Effector memory CD8-positive, alpha-beta T cell (primary cell): ENCODE measurements around the gene CCDC102B.
"Not testable (repeated sequence)": the region's sequence is repeated elsewhere in the genome, so short reads cannot be mapped to it uniquely, and the experiment has no call there.

Experiments used
- ATAC-seq: fragments of 150-1000 bp; cut with Tn5 transposase; replicated peaks from 2 replicates; pipeline ENCODE4 v1.10.0; 2021; ENCODE audit warnings: mild to moderate bottlenecking, moderate library complexity
- DNase-seq, 3 experiments: peaks; one replicate each; pipeline ENCODE4 v3.0.0; 2021
- H3K27ac Mint-ChIP-seq, 2 donors: one replicate each; pipeline ENCODE4 v1.8.0; 2022; ENCODE audit warnings: mild to moderate bottlenecking in 2 of 2, mixed read lengths in 2 of 2, moderate library complexity in 2 of 2
- H3K27me3 Mint-ChIP-seq, 2 donors: one replicate each; pipeline ENCODE4 v1.8.0; 2022; ENCODE audit warnings: mixed read lengths in 2 of 2
- H3K36me3 Mint-ChIP-seq: one replicate; pipeline ENCODE4 v1.8.0; 2022; ENCODE audit warnings: mild to moderate bottlenecking, moderate library complexity, mixed read lengths; ENCODE audit not compliant: insufficient read depth
- H3K4me1 Mint-ChIP-seq, 2 donors: one replicate each; pipeline ENCODE4 v1.8.0; 2022; ENCODE audit warnings: low read depth in 2 of 2, mixed read lengths in 2 of 2
- H3K4me3 Mint-ChIP-seq, 2 donors: one replicate each; pipeline ENCODE4 v1.8.0; 2022; ENCODE audit warnings: mild to moderate bottlenecking in 2 of 2, mixed read lengths in 2 of 2, moderate library complexity in 2 of 2
- H3K9me3 Mint-ChIP-seq, 2 donors: one replicate each; pipeline ENCODE4 v1.8.0; 2022; ENCODE audit warnings: mixed read lengths in 2 of 2

Gene CCDC102B

DNA sequence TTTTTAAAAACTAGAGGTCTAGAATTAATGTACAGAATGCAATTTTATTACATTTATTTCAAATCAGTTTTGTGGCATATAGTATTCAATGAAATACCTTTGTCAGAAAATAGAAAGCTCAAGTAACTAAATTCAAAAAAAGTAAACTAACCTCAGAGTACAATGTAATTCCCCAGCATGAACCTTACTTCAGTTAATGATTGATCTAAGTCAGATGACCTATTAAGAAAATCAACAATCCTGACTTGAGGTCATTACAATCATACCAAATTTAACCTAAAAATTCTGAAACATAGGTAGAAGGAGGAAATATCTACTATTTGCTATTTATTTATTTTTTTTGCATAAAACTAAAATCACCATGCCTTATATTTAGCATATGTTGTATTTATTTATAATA lies 142.9 kb downstream of the CCDC102B start:
- Mint-ChIP-seq H3K27ac (no peak overlapping the region), H3K36me3 (no peaks in the 10 kb centered on the region), H3K4me1 (no peaks in the 10 kb centered on the region), H3K27me3 (no peaks in the 10 kb centered on the region), H3K4me3 (no peak overlapping the region), H3K9me3 (no peaks in the 10 kb centered on the region)
- DNase-seq (no peak), ATAC-seq (no peak)

DNA sequence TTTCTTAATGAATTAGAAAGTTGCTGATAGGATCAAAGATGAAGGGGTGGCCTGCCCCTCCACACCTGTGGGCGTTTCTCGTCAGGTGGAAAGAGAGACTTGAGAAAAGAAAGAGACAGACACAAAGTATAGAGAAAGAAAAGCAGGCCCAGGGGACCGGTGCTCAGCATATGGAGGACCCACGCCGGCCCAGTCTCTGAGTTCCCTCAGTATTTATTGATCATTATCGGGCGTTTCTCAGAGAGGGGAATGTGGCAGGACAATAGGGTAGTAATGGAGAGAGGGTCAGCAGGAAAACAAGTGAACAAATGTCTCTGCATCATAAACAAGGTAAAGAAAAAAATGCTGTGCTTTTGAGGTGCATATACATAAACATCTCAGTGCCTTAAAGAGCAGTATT lies 144.3 kb downstream of the CCDC102B start:
- DNase-seq (no peak), ATAC-seq (no peak)
- no peak overlapping the region for H3K27ac Mint-ChIP-seq
- H3K36me3 Mint-ChIP-seq = no peaks in the 10 kb centered on the region
- H3K27me3 Mint-ChIP-seq = no peaks in the 10 kb centered on the region
- H3K4me3 Mint-ChIP-seq = no peak overlapping the region
- no peaks in the 10 kb centered on the region for H3K4me1 Mint-ChIP-seq
- no peaks in the 10 kb centered on the region for H3K9me3 Mint-ChIP-seq

DNA sequence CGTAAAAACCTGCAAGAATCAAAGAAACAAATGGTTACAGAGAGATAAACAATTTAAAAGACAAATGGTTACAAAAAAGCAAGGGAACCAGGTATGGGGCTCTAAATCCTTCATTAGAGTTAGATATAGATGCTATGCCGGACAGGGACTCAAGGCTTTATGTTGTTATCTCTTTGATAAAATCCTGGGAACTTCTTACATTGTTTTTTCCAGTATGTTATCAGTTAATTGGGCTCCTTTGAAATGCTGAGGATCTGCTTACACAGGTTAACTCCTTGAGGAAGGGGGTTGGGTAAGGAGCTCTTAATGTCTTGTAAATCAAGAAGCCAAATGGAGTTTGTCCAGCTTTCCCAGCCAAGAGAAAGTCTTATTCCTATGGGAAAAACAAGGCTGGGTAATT lies 146.0 kb downstream of the CCDC102B start:
- not testable (repeated sequence) for H3K27me3 Mint-ChIP-seq, H3K36me3 Mint-ChIP-seq, H3K4me1 Mint-ChIP-seq, H3K4me3 Mint-ChIP-seq, H3K27ac Mint-ChIP-seq, ATAC-seq, DNase-seq, H3K9me3 Mint-ChIP-seq

DNA sequence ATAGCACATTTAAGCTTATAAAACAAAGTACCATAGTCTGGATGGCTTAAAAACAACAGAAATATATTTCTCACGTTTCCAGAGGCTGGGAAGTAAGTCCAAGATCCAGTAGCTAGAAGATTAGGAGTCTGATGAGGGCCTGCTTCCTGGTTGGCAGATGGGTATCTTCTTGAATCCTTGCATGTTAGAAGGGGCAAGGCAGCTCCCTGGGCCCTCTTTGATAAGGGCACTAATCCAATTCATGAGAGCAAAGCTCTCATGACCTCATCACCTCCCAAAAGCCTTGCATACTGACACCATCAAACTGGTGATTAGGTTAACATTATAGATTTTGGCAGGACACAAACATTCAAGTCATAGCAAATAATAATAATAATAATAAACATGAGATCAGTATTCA lies 146.4 kb downstream of the CCDC102B start:
- ATAC-seq (no peak), DNase-seq (no peak)
- Mint-ChIP-seq H3K4me3 (no peak overlapping the region), H3K4me1 (no peaks in the 10 kb centered on the region), H3K27ac (no peak overlapping the region), H3K27me3 (no peaks in the 10 kb centered on the region), H3K9me3 (no peaks in the 10 kb centered on the region), H3K36me3 (no peaks in the 10 kb centered on the region)

DNA sequence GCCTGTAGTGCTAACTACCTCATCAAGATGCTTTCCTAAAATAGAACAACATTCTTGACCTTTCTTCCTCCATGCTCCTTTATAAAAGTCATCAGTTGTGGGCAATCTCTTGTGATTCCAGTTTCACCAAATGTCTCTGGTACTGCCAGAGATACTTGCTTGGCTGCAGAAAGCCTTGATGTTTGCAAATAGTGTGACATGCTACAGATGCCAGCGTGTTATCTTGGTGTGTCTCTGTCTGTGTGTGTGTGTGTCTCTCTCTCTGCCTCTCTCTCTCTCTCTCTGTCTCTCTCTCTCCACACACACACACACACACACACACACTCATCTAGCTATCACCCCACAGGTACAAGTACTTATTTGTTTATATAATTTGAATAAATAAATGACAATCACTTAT lies 146.9 kb downstream of the CCDC102B start:
- no peaks in the 10 kb centered on the region for H3K27me3 Mint-ChIP-seq
- H3K27ac Mint-ChIP-seq = no peak overlapping the region
- no peak for DNase-seq
- no peak for ATAC-seq
- H3K9me3 Mint-ChIP-seq = no peaks in the 10 kb centered on the region
- H3K4me3 Mint-ChIP-seq = no peak overlapping the region
- H3K36me3 Mint-ChIP-seq = no peaks in the 10 kb centered on the region
- no peaks in the 10 kb centered on the region for H3K4me1 Mint-ChIP-seq

DNA sequence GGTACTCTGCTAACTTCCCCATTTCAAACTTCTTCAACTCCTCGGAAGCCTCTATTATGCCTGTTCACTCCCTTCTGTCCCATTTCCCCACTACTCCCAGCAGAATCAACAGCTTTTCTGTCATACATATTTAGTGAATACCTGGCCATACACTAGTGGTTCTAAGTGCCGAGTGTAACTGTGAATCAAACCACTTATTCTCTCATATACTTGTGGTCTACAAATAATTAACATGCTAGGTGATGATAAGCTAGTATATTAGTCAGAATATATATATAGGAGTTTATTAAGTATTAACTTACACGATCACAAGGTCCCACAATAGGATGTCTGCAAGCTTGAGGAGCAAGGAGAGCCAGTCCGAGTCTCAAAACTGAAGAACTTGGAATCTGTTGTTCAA lies 150.7 kb downstream of the CCDC102B start:
- Mint-ChIP-seq H3K4me3 (no peak overlapping the region), H3K9me3 (no peaks in the 10 kb centered on the region), H3K27me3 (no peaks in the 10 kb centered on the region), H3K27ac (no peak overlapping the region), H3K4me1 (no peaks in the 10 kb centered on the region), H3K36me3 (no peaks in the 10 kb centered on the region)
- DNase-seq (no peak), ATAC-seq (no peak)

DNA sequence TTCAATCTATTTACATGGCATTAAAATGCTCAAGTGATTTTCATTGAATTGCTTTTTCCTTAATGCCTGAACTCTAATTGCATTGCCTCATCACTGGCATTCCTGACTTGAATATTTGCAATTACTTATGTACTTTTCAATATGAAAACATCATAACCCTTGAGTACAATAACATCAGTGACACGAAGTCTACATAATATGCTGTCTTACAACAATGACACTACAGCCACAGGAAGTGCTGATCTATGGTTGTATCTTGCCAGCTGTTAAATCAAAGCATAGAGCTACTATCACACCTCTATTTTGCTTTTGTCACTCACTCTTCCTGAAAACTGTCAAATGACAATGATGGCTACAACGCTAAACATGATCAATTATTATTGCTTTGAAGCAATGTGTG lies 156.9 kb downstream of the CCDC102B start:
- no peaks in the 10 kb centered on the region for H3K4me1 Mint-ChIP-seq
- no peak overlapping the region for H3K4me3 Mint-ChIP-seq

DNA sequence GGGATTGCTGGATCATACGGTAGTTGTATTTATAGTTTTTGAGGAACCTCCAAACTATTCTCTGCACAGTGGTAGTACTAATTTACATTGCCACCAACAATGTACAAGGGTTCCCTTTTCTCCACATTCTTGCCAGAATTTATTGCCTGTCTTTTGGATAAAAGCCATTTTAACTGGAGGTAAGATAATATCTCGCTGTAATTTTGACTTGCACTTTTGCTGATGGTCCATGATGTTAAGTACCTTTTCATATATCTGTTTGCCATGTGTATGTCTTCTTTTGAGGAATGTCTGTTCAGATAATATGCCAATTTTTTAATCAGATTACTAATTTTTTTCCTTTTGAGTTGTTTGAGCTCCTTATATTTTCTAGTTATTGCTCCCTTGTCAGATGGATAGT lies 158.8 kb downstream of the CCDC102B start:
- ATAC-seq = no peak
- Mint-ChIP-seq H3K27ac (no peak overlapping the region), H3K4me3 (no peak overlapping the region), H3K9me3 (peaks cover 0 to 2% of the 10 kb centered on the region in 2 donors), H3K27me3 (no peaks in the 10 kb centered on the region), H3K36me3 (no peaks in the 10 kb centered on the region), H3K4me1 (no peaks in the 10 kb centered on the region)
- no peak for DNase-seq

More for the DNA sequence above, 156.9 kb downstream of the CCDC102B start:
- Mint-ChIP-seq H3K27me3 (no peaks in the 10 kb centered on the region), H3K9me3 (peaks cover 0 to 2% of the 10 kb centered on the region in 2 donors), H3K36me3 (no peaks in the 10 kb centered on the region), H3K27ac (no peak overlapping the region)
- DNase-seq = no peak
- ATAC-seq = no peak

DNA sequence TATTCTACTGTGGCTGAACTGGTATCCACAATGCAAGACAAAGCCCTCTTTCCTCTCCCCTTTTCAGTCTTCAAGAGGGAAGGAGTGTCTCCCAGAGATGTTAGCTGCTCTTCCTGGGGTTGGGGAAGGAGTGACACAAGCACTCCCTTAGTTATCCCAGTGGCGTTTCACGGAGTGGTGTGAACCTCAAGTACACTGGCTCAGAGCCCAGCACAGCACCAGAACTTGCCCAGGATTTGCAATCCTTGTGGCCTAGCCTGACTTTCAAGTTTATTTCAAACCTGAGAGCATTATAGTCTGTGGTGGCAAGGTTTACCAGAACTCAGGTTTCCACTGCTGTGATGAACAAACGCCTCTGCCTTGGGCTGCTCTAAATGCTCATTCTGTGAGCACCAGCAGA lies 162.5 kb downstream of the CCDC102B start:
- Mint-ChIP-seq H3K9me3 (peaks cover 0 to 2% of the 10 kb centered on the region in 2 donors), H3K27ac (no peak overlapping the region), H3K27me3 (no peaks in the 10 kb centered on the region), H3K36me3 (no peaks in the 10 kb centered on the region), H3K4me1 (no peaks in the 10 kb centered on the region), H3K4me3 (no peak overlapping the region)
- ATAC-seq (no peak), DNase-seq (no peak)

DNA sequence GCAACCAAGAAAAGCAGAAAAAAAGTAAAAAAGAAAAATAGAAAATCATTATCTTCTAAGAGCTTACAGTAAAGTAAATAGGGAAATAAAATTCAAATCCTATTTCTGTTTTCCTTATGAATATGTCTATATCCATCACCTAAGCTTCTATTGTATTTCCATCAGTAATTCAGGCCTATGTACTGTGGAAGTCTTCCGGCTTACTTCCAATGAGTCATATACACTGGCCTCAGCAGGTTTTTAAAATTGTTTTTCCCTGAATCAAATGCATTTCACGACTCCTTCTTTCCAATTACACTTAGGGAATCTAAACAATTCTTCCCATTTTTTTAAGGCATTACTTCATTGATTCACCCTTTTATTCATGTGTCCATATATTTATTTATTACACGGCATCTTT lies 164.7 kb downstream of the CCDC102B start:
- no peak for DNase-seq
- Mint-ChIP-seq H3K27me3 (no peaks in the 10 kb centered on the region), H3K27ac (no peak overlapping the region), H3K9me3 (peaks cover 0 to 2% of the 10 kb centered on the region in 2 donors), H3K36me3 (no peaks in the 10 kb centered on the region), H3K4me1 (no peaks in the 10 kb centered on the region), H3K4me3 (no peak overlapping the region)
- no peak for ATAC-seq

DNA sequence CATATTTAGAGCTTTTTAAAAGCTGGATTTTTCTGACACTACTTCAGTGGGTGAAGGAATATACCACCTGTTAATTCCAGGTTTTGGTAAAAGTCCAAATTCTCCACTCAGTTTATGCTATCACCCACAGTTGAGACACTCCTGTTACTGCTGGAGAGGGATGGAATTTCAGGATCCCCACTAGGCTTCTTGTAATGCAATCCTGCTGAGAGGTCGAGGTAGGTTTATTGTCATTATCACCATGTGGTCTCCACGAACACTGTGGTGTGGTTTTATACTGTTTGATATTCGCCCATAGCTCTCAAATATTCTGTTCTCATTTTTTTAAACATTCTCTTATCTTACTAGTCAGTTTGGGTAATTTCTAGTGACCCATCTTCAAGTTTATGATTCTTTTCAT lies 167.9 kb downstream of the CCDC102B start:
- Mint-ChIP-seq H3K4me1 (no peaks in the 10 kb centered on the region), H3K27ac (no peak overlapping the region), H3K4me3 (no peak overlapping the region), H3K36me3 (no peaks in the 10 kb centered on the region), H3K9me3 (no peaks in the 10 kb centered on the region), H3K27me3 (no peaks in the 10 kb centered on the region)
- ATAC-seq (no peak), DNase-seq (no peak)

DNA sequence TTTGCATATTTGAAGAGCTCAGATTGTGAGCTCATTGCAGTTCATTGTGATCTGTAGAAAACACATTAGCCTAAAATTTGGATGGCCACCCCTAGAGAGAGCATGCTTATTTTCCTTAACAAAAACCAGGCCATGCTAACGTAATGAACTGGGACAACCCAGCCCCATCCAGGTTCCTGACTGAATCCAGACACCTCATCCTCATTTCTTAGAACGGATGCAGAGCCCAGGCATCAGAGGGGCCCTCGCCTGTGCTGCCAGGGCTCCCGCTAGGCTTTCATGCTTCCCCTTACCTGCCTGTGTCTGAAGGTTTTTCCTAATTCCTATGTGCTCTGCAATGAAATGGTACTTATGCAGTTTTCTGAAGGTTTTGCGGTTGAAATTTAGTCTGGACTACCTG lies 171.1 kb downstream of the CCDC102B start:
- H3K27ac Mint-ChIP-seq = no peak overlapping the region
- no peak for DNase-seq
- no peaks in the 10 kb centered on the region for H3K36me3 Mint-ChIP-seq
- no peaks in the 10 kb centered on the region for H3K9me3 Mint-ChIP-seq
- no peak for ATAC-seq
- H3K4me1 Mint-ChIP-seq = no peaks in the 10 kb centered on the region
- no peak overlapping the region for H3K4me3 Mint-ChIP-seq
- H3K27me3 Mint-ChIP-seq = no peaks in the 10 kb centered on the region

DNA sequence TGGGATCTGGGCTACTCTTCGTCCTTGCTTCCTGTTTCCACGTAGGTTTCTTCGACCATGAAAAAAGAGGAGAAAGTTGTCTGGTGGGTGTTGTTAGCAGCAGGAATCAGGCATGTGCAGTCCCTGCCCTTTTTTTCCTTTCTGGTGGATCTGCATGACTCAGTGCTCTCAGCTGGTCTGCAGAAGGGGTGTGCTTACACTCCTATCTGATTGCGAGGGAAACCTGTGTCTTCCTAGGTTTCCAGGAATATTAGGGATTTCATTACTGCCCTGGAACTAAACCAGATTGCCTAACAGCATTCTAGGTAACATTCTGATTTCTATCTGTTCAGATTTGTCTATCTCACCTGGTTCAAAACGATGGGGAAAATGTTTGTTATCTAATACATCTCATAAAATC lies 174.3 kb downstream of the CCDC102B start:
- Mint-ChIP-seq H3K9me3 (no peaks in the 10 kb centered on the region), H3K4me3 (no peak overlapping the region), H3K27ac (no peak overlapping the region), H3K27me3 (no peaks in the 10 kb centered on the region), H3K4me1 (no peaks in the 10 kb centered on the region), H3K36me3 (no peaks in the 10 kb centered on the region)
- DNase-seq (no peak), ATAC-seq (no peak)

DNA sequence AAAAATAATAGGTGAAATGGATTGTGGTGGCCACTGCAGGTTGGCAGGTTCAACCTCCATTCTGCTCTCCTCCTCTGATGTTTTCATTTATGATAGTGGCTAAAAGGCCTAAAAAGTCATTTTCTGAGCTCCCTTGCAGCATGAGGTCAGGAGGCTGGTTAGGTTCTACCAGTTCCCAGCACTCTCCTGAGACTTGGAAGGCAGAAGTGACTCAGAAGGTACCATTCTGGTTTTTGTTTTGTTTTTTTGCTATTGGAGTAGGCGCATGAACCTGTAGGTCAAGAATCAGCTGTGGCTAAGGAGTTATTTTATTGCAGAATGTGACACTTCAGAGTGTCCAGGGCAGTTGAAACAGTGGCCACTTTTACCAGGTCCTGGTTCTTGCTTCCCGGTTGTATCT lies 181.9 kb downstream of the CCDC102B start:
- H3K4me3 Mint-ChIP-seq = no peak overlapping the region
- ATAC-seq (no peak), DNase-seq (no peak)
- no peaks in the 10 kb centered on the region for H3K36me3 Mint-ChIP-seq
- no peaks in the 10 kb centered on the region for H3K27me3 Mint-ChIP-seq
- H3K9me3 Mint-ChIP-seq = peaks cover 2 to 7% of the 10 kb centered on the region in 2 donors
- no peaks in the 10 kb centered on the region for H3K4me1 Mint-ChIP-seq
- H3K27ac Mint-ChIP-seq = no peak overlapping the region

DNA sequence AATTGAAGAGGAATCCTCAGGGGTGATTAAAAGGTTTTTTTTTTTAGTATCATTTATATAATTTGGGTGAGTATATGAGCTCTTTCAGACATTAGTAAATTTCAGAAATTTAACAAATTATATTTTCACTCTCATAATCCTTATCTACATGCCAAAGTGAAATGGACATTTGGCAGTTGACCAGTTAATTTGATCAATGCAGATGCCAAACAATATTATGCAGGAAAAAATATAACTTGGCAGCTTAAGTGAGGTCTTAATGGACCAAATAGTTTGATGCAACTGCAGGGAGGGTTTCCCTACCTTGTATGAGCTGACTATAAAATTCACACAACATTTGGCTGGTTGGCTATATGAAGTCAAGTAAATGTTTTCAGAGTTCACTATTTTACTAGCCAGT lies 185.2 kb downstream of the CCDC102B start:
- no peaks in the 10 kb centered on the region for H3K36me3 Mint-ChIP-seq

More for the DNA sequence above, 185.2 kb downstream of the CCDC102B start:
- H3K4me1 Mint-ChIP-seq = no peaks in the 10 kb centered on the region
- H3K4me3 Mint-ChIP-seq = no peak overlapping the region
- H3K27ac Mint-ChIP-seq = no peak overlapping the region
- ATAC-seq = no peak
- no peak for DNase-seq
- H3K27me3 Mint-ChIP-seq = no peaks in the 10 kb centered on the region
- peaks cover 8 to 12% of the 10 kb centered on the region in 2 donors for H3K9me3 Mint-ChIP-seq
